HG03457 (cell line): ENCODE results near the gene IPO11.

Experiments used
- ATAC-seq: cut with Tn5 transposase; IDR thresholded peaks from one replicate; pipeline ENCODE4 v1.9.1; 2021; ENCODE audit warnings: moderate number of reproducible peaks; ENCODE audit not compliant: unreplicated experiment

Gene IPO11

DNA sequence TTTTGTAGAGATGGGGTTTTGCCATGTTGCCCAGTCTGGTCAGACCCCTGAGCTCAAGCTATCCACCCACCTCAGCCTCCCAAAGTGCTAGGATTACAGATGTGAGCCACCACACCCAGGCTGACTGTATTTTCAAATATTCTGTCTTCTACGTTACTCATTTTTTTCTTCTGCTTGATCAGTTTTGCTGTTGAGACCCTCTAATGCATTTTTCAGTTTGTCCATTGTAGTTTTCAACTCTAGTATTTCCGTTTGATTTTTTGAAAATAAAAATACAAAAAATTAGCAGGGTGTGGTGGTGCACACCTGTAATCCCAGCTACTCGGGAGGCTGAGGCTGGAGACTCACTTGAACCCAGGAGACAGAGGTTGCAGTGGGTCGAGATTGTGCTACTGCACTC is 155.6 kb downstream of the IPO11 start:
- no peak for ATAC-seq

DNA sequence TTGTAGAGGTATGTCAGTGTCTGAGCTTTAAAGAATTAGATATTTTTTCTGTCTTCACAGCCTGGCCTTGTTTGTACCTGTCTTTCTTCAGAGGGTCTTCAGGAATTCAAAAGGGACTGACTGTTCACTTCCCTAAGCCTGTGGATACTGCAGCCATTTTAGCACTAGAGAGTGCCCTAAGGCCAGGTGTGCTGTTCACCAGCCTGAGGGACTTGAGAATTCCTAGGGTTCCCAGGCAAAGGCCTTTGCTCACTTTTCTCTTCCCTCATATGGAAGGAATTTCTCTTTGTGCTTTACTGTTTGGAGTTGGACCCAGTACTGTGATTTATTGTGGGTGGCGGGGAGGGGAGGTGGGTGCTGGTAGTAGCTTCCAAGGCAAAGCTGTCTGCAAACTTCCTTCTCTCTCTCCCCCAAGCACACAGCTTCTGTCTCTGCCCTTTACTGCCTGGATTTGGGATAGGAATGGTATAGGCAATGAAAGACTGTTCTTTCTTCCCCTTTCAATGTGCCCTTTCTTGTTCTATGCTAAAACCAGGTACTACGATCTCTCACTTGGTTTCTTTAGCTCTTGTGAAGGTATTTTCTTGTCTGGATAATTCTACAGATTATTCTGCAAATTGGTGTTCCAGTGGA is 156.4 kb downstream of the IPO11 start:
- no peak for ATAC-seq

DNA sequence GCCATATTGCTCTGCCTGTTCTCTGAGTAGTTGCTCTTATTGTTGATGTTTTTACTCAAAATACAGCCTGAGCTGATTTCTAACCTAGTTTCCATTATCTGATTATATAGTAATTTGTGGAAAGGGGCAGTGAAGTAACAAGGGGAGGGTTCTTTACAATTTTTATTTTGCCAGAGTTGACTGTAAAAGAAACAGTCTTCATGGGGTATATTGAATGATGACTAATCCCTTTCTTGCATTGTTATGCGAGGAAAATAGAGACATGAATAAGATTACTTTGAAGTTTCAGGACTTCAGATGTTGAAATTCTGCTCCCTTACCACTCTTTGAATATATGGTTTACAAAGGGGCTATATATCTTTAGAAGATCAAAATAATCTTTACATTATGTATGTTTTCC is 156.9 kb downstream of the IPO11 start:
- no peak for ATAC-seq

DNA sequence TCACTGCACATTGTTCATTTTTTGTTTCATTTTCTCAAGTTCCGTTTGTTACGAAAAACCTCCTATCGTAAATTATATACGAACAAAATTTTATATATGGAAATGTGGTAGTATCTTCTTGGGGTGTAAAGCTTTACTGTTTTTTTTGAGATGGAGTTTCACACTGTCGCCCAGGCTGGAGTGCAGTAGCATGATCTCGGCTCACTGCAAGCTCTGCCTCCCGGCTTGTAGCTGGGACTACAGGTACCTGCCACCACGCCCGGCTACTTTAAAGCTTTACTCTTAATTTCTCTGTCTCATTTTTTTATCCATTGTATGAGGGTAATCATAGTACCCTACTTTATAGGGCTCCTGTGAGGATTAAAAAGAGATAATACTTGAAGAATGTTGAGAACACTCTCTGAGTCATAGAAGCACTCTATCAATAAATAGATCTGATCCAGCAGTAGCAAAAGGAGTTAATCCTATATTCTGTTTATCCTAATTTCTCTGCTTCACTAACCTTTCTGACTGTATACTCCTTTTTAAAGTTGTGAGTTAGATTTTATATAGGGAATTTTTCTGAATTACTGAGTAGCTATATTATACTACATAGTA is 160.5 kb downstream of the IPO11 start:
- no peak for ATAC-seq

DNA sequence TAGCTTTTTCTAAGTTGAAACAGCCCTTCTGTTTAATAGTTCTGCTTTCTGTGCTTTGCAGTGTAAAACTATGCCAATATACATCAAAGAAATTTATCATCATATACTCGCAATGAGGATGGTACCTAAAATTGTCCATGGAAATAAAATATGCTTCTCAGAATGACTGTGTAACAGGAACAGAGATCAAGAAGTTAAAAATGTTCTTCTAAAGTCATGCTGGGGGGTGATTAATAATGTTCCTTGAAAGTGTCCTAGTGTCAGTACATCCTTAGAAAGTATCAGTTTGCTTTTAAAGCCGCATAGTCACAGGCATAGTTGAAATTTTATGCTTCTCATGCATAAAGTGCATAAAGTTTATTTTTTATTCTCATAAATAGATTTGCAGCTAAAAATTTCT is 162.0 kb downstream of the IPO11 start:
- peak; percentile 52 for ATAC-seq

DNA sequence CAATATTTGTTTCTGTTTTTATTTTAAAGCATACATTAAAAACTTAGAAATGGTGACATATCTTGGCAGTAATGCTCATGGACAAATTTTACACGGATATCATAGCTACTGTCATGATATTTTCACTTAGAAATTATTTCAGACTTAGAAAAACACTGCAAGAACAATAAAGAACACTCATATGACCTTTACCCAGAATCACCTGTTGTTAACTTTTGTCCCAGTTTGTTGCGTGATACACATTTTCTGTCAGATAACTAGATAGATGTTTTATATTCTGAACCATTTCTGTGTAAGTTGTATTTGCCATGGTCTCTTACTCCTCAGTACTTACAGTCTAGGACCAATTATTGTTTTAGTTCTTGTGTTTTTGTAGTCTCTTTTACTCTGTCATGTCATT is 162.5 kb downstream of the IPO11 start:
- ATAC-seq = no peak

DNA sequence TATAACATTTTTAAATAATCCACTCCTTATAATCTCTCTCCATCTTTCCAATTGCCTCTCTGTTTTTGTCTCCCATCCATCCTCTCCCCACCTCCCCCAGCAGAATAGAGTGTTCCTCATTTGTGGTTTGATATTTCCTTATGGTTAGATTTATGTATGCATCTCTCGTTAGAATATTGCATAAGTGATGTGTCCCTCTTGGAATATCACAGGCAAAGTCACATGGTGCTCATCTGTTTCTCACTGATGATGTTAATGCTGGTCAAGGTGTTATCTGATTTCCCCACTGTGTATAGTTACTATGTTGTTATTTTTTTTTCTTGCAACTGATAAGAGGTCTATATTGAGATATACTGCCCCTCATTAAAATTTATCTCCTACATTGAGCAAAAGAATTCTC is 162.9 kb downstream of the IPO11 start:
- no peak for ATAC-seq

DNA sequence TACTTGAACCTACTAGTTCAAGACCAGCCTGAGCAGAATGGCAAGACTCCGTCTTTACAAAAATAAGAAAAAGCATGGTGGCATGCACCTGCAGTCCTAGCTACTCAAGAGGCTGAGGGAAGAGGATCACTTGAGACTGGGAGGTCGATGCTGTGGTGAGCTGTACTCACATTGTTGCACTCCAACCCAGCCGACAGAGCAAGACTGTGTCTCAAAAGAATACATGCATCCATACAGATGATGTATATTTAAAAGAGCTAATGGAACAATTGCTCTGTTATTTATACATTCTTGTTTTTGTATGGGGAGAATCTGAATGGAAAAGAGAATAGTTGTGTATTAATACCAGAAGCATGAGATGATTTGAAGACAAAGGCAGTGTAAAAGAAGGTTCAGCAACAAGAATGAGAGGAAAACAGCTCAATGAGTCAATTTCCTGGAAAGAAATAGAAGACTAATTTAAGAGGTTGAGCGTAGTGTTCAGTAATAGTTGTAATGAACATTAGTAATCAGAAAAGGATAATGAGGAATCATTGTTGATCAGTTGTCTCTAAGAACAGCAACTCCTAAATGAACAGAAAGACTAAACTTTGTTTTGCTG is 164.1 kb downstream of the IPO11 start:
- ATAC-seq = no peak

DNA sequence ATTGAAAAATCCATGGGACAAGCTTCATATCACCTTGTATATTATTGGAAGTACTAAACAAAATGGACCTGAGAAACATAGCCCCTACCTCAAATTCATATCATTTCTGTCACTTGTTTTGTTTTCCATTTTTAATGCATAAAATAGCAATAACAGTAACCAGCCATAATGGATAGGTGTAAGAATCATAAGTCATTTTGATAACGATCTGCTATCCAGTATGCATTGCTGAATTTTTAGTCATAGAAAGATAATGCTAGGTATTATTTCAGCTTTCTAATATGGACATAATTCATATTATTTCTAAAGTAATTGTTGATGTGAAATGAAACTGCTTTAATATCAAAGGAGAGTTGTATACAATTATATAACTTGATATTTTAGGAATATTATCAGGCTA is 164.9 kb downstream of the IPO11 start:
- no peak for ATAC-seq

DNA sequence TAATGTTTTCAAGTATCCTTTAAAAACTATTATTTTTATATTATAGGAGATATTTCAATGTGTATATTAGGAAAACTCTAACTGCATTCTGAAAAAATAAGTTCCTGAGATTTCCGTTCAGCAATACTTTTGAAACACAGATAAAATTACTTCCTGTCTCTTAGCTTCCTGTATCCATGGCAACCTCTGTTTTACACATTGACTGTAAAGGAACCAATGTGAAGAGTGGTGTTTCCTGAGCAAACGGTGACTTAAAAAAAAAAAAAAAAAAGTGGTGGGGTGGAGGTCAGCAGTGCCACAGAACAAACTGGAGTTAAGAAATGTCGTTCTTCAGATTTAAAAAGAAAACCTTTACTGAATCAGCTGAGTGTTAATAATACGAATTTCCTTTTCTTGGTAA is 166.0 kb downstream of the IPO11 start, which contains the start of gene LRRC70:
Gene LRRC70, plus strand, starts transcription at position 280 of the 400 bp plus-strand sequence. CDS start 620 bp downstream, outside the sequence.
- ATAC-seq = peak; percentile 80

DNA sequence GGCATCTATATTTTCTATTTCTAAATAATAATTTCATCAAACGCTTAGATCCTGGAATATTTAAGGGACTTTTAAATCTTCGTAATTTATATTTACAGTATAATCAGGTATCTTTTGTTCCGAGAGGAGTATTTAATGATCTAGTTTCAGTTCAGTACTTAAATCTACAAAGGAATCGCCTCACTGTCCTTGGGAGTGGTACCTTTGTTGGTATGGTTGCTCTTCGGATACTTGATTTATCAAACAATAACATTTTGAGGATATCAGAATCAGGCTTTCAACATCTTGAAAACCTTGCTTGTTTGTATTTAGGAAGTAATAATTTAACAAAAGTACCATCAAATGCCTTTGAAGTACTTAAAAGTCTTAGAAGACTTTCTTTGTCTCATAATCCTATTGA is 167.2 kb downstream of the IPO11 start:
- ATAC-seq = no peak

DNA sequence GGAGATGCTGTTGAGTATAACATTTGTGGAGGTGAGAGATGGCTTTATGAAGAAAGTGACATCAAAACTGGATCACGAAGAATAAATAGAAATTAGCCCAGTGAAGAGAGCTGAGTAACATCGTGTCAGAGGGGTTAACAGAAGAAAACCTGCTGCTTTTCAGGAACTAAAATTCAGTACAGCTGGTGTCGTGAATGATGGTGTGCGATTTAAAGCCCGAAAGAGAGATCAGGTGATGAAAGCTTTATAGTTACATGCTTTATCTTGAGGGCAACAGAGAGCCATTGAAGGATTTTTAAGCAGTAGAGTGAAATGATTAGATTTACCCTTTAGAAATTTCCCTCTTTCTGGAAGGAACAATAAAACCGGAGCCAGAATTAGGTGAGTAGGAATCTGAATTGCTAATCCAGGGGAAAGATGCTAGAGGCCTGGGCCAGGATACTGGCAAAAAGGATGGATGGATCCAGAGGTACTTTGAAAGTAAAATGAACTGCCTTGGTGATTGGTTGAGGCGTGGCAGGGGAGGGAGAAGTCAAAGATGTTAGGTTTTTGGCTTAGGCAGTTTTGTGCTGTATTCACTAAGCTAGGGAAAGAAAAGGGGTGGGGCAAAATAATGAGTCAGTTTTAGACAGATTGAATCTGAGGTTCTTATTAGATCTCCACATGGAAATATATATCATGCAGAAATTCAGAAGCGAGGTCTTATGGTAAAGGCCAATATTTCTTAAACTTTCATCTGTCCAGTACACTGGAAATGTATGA is 169.5 kb downstream of the IPO11 start:
- ATAC-seq = no peak

DNA sequence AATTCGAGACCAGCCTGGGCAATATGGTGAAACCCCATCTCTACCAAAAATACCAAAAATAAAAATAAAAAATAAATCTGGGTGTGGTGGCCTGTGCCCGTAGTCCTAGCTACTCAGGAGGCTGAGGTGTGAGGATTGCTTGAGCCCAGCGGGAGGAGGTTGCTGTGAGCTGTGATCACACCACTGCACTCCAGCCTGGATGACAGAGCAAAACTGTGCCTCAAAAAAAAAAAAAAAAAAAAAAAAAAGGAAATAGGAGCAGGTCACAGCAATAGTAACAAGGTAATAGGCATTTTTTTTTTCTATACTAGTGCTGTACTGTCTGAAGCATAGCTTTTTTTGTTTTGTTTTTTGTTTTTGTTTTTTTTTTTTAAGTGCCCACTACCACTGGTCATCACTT is 171.8 kb downstream of the IPO11 start:
- ATAC-seq = no peak

DNA sequence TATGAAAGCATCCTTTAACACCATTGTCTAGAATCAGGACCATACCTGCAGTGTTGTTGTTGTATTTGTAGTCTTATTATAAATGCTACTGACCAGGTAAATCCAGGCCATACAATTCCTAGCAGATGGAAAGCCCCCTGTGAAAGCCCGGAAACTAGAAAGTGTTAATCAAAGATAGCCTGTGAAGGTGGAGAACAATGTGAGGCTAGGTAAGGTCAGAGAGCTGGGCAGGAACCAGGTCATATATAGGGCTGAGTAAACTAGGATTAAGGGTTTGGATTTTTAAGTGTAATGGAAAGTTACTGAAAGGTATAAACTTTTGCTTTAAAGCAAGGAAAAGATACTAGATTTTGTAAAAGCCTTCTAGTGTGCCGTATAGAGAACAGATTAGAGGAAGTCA is 172.7 kb downstream of the IPO11 start:
- ATAC-seq = no peak

DNA sequence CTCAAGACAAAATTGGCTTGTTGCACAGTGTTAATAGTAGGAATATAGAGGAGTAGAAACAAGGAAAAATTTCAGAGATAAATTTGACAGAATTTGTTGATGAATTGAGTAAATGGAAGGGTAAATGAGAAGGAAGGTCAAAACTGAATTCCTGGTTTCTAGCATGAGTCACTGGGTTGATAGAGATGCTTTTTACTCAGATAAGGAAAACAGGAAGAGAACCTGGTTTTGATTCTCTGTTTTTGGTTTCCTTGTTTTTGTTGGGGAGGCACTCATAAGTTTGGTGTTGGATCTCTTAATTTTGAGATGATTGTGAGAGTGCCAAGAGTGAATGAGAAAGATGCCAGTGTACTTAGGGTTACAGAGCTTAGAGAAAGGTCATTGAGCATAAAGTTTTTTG is 173.2 kb downstream of the IPO11 start:
- no peak for ATAC-seq

DNA sequence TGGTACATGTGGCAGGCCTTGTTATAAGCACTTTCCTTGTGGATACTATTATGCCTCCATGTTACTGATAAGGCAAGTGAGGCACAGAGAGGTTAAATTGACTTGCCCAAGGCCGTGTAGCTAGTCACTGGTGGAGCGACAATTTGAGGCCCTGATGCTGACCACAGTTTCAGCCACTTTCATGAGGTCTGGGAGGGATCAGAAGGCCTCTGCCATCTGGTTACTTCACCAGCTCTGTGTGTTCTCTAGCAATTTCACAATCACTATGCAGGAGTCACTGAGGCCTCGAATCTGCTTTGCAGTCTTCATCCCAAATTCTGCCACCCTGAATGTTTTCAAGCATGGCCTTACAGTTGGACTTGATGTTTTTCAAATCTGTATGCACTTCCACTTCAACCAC is 175.2 kb downstream of the IPO11 start:
- ATAC-seq = no peak

DNA sequence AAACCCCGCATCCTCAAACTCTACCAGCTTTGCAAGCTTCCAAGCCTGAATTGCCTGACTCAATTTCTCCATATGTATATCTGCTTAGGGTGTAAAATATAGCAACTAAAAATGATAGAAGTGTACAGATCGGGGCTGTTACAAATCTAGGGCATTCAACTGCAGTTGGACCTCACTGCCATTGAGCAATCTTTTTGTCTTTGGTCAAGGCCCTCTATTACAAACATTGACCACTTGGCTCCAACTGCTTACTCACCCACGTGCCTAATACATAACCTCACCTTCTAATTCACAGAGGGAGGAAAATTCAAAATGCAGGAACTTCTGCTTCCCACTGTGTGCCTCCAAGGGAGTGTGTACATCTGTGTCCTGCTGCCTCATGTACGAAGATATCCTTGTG is 176.1 kb downstream of the IPO11 start:
- ATAC-seq = no peak

DNA sequence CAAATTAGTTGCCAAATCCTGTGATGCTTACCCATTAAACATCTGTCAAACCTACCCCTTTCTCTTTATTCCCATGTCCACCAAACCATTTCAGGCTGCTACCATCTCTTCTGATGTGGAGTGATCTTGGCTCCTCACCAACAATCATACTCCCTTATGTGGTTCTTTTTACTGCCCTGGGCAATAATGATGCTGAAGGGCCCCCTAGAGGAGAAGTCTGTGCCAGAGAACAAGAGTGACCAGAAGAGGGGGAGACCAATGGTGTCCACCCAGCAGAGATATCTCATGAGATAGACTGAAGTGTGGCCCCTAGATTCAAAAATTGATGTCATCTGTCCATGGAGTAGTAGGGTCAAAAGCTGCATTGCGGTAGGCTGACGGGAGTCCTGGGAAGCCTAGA is 176.9 kb downstream of the IPO11 start:
- ATAC-seq = no peak

DNA sequence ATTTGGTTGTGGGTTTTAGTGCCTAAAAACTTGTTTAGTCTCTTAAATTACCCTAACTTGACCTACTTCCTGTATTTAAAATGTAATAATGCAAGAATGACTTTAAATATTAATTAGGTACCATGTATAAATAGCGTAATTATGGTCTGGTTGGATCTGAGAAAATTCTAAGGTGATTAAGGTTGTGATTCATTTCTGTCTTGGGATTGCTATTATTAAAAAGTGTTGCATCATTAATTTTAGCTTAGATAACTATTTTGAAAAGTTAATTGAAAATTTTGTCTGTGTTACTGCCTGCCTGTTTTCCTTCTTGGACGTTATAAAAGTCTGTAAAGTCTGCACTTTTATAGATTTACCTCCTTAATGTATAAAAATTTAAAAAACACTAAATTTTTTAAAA is 177.8 kb downstream of the IPO11 start:
- ATAC-seq = no peak

DNA sequence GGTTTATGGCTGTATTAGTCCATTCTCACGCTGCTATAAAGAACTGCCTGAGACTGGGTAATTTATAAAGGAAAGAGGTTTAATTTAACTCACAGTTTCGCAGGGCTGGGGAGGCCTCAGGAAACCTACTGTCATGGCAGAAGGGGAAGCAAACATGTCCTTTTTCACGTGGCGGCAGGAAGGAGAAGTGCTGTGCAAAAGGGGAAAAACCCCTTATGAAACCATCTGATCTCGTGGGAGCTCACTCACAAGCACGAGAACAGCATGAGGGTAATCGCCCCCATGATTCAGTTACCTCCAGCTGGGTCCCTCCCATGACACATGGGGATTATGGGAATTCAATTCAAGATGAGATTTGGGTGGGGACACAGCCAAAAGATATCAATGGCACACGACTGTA is 180.0 kb downstream of the IPO11 start:
- no peak for ATAC-seq

DNA sequence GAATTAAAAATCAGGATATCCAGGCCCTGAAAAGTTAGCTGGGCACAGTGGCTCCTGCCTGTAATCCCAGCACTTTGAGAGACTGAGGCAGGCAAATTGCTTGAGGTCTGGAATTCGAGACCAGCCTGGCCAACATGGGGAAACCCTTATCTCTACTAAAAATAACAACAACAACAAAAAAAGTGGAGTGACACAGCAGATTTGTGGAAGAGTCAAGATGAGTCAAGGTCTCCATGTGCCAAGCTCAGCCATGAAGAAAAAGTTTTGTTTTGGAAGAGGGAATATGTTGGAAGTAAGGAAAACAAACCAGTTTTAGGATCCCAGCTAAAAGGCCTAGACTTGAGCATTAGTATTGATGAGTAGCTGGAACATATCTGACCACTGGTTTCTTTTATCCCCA is 180.8 kb downstream of the IPO11 start:
- ATAC-seq = no peak
